Measurements from ENCODE around the gene GPR137B.
A peak's percentile ranks its signal among the peaks of the same experiment; 100 is the strongest.
"Not testable (repeated sequence)": the region's sequence is repeated elsewhere in the genome, so short reads cannot be mapped to it uniquely, and the experiment has no call there.

The GPR137B gene

DNA sequence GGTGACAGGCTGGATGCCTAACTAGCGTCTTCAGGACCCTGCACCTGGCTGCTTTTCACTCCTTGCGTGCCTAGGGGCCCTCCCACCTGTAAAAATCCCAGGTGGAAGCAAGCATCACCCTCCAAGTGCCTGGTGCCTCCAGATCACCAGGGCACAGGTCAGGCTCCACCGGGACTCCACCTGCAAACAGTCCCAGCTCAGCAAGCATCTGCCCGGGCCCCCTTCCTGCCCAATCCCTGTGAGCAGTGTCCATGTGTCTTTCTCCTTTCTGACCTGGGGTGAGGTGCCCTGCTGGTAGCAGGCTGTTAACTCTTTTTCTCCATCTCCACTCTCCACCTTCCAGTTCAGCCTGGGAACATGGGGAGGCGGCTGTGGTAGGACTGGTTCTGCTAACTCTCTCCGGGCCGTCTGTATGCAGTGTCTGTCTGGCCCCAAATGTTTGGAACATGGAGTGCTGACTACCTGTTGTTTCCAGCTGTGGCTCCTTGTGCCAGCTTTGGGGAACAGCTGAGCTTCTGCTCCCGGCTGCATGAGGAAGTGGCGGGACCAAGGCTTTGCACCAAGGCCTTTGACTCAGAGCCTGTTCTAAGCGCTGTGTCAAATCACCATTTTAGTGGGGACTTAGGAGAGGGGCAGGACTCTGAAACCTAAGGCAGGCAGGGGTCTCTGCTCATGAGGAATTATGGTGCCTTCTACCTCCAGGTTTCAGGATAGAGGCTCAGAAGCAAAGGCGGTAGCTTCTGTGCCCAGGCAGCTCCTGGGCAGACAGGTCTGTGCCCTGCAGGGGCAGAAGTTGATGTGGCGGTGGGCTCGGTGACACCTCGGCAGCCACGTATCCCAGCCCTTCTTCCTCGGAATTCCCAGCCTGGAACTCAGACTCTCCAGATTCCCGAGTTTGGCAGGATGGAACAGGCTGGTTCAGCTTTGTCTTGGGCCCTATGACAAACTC is 5.5 kb downstream of the GPR137B start:
- no peak for DNase-seq

DNA sequence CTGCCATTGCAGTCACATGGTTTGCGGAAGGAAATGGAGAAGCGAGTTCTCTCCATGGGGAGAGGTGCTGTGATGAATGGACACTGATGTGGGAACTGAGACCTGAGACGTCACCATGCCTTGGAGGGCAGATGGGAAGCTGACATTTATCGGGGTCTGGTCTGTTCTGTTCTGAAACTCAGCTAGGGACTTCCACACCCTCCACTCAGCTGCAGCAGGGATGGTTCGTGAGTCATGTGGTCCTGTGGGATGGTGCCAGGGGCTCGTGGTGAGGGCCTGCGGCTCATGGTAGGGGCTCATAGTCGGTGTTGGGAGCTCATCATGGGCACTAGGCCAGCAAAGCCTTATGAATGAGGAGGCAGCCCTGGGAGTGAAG is 6.1 kb downstream of the GPR137B start:
- DNase-seq, result no peak

DNA sequence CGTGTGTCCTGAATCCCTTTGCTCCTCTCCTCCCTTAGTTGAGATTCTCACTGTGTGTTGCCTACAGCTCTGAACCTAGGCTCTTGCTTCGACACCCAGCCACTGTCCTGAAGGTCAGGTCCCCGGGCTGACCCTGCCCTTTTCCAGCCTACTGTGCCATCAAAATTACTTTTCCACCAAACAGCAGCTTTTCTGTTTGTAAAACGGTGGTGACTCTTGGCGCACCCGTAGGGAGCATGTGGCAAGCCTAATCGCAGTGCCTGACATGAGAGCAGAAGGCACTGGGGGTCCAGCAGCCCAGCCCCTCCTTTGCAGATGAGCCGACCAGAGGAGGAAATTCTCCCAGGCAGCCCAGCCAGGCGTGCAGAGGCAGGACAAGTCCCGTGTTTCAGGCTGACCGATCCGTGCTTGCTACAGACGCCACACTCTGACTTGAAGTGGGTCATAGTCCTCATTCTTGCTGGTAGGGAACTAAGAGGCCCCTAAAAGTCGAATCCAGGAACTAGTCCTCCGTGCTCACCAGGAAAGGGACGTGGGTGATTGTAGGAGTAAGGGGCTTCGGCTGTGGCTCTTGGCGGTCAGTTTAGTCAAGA is 6.8 kb downstream of the GPR137B start:
- DNase-seq, result no peak

DNA sequence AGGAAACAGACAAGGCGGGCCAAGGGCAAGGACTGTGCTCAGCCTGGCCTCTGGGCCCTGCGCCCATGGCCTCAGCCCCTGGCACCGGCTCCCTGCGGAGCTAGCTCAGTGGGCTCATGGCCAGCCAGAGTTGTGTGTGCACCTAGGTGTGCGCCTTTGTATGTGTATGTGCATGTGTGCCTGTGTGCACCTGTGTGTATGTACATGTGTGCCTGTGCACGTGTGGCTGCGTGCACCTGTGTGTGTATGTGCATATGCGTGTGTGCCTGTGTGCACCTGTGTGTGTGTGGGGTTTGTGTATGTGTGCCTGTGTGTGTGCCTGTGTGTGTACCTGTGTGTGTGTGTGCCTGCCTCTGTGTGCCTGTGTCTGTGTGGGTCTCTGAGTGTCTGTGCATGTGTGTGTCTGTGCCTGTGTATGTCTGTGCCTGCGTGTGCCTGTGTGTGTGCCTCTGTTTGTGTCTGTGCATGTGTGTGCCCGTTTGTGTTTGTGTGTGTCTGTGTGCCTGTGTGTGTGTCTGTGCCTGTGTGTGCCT is 7.4 kb downstream of the GPR137B start:
- DNase-seq, result no peak

DNA sequence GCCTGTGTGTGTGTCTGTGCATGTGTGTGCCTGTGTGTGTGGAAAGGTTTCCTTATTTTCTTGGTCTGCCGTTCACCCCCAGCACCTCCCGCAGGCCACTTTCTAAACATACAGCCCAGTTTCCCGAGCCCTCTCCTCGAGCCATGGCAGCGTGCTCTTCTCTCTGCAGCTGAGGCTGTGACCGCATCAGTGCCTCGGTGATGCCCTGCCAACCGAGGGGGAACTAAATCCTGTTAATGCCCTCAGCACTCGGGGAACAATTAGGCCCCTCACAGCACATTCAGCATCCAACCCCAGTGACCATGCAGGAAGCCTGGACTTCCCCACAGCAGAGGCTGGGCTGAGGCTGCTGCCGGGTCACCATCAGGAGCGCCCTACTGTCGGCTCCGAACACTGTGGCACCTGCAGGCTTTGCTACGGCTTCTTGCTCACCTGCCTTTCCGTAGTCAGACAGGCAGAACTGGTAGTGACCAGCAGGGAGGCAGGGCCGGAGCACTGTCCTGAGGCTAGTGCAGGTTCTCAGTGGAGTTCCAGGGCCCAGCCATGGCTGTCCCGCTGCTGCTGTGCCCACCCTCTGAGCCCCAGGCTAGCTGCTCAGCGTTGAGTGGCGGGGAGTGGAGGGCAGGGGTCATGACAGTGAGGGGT is 8.1 kb downstream of the GPR137B start:
- DNase-seq, result no peak

DNA sequence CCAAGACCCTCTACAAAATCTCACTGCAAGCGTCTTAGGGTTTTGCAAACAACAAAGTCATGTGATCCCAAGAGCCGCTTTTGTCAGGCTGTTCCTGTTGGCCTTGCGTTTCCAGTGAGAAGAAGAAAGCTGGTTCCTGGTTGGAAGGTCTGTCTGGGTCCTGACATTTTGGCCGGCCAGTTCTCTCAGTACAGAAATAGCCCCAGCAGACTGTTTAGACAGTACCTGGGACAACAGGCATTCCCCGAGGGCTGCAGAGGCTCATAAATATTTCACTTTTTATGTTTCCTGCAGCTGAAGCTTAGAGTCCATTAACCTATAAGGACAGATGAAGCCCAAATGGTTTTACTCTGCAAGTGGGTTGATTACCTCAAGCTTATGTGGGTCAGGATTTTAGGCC is 8.6 kb downstream of the GPR137B start:
- DNase-seq, result no peak

DNA sequence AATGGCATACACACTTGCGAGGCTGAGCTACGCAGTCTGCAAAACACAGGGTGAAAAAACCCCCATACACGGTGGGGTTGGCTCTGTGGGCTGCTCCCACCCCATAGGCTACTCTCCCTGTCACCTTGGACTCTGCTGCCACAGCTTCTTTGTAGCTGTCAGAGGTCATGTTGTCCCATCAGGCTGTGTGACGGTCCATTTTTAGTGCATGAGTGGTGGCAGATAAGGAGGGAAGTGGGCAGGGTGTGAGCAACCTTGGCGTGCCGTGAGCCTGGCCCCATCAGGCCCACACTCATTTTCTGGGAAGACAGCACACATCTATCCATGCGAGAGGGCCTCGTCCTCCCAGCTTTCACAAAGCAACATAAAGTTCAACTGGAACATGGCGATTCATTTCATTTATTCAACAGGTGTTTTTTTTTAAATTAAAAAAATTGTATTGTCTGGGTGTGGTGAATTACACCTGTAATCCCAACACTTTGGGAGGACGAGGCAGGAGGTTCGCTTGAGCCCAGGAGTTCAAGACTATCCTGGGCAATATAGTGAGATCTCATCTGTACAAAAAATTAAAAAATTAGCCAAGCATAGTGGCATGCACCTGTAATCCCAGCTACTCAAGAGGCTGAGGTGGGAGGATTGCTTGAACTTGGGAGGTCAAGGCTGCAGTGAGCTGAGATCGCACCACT is 9.5 kb downstream of the GPR137B start:
- DNase-seq, result no peak

DNA sequence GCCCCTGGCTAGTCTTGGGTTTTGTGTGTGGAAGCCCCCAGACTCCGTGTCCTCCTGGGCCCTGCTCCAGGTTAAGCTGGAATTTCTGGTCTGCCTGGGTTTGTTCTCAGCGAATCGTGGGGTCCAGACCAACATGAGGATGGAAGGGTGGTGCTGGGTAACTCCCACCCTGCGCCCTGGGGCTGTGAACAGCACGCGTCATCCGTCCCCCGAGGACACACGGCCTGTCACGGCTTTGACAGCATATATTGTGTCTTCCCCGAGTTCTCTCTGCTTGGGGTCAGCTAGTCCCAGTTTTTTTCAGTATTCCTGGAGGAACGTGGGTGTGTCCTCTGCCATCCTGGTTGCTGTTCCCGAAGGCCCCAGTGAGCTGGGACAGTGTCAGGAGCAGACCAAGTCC is 11.8 kb downstream of the GPR137B start:
- no peak for DNase-seq

DNA sequence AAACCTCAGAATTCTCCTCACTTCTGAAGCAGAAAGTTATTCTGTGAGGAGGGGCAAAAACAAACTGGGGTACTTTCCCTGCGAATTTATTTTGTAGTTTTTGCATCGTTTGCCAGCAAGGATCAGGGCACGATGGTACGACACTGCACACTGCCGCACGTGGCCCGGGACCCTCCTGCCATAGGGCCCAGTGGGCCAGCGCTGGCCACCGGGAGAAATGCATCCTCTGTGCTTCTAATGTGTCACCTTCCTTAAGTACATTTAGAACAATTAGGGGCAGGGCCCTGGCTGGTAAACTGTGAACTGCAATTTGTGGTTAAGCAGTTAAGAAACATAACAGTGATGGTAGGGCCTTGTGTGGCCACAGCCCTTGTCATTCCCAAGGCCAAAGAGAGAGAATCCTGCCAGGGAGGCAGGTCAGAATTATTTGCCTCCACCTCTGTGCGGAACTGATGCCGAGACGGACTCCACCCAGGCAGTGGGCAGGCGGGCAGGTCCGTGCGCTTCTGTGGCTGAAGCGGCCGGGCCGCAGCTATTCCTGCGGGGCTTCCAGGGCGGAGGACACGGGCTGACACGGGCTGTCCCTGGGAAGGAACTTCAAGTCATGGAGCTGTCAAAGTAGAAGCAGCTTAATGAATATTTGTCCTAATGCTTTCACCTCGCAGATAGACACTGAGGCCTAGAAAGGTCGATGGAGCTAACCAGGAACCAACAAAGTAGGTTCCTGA is 12.5 kb downstream of the GPR137B start:
- peak in 1 of 2 experiments; percentile 4 for DNase-seq

DNA sequence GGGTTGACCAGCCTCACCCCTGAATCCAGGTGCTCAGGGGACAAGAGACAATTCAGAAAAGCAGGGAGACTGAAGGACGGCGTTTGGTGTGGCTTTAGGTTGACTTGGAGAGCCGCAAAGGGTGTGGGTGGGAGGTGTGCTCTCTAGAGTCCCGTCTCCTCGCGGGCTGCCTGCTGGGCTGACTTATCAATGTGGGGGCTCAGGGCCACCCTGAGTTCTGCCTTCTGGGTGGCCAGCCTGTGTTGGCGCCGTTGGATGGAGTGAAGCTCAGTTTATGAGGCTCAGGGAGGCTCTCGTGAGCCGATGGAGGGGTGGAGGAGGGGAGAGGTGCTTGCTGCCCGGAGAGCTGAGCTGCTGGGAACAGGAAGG is 13.0 kb downstream of the GPR137B start:
- DNase-seq, result no peak

DNA sequence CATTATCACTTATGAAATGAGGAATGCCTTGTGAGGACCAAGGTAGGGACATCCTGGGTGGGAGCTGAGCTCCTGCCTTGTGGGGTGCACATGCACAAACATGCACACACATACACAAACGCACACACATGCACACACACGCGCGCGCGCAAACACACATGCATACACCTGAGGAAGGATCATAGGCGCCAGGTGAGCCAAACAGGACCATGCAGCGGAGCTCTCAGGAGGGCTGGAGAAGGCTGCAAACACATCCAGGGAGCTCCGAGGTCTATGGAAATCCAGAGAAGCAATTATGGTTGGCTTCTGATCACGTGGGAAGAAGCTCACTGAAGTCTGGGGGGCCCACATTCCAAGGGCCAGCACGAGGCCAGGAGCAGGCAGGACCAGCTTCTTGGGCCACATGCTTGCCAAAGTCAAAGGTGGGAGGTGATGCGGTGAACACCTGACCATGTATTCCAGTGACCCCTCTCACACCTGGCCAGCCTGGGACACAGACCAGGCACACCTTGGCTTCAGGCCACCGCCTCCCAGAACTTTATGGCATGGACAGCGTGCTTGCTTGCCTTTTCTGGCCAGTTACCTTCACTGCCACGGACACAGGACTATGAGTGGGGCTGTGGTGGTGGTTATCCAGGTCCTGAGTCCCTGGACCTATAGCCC is 13.6 kb downstream of the GPR137B start:
- DNase-seq, result no peak

DNA sequence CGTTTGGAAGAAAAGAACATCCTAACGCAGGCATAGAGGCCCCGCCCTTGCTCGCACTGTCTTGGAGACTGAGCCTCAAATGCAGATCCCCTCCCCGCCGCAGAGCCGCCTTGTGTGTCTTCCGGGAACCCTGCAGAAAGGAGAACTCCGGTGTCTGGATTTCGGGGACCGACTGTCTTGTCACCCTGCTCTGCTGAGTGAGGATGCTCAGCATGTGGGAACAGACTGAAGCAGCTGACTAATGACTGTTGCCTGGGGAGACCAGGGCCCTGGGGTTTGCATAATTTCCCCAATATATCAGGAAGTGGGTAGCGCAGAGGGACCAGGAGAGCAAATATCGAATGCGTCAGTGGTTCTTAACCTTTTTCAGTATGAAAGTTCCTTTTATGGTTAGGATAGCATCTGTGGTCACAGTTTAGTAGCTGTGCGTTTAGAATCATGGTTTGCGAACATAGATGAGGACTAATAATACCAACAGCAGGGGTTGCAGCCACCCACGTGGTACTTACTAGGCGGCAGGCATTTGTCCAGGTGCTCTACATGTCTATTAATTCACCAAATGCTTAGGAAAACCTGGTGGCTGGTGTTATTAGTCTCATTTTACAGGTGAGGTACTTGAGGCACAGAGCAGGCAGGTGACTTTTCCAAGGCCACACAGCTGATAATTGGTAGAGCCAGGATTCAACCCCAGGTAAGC is 14.3 kb downstream of the GPR137B start:
- DNase-seq, result peak; percentile 87

DNA sequence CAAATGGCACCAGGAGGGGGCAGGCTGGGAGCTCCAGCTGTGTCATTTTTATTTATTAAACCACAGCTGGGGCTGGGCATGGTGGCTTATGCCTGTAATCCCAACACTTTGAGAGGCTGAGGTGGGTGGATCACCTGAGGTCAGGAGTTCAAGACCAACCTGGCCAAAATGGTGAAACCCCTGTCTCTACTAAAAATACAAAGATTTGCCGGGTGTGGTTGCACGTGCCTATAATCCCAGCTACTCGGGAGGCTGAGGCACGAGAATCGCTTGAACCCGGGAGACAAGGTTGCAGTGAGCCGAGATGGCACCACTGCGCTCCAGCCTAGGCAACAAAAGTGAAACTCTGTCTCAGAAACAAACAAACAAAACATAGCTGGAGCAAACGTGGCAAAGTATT is 15.7 kb downstream of the GPR137B start:
- DNase-seq, result not testable (repeated sequence)

DNA sequence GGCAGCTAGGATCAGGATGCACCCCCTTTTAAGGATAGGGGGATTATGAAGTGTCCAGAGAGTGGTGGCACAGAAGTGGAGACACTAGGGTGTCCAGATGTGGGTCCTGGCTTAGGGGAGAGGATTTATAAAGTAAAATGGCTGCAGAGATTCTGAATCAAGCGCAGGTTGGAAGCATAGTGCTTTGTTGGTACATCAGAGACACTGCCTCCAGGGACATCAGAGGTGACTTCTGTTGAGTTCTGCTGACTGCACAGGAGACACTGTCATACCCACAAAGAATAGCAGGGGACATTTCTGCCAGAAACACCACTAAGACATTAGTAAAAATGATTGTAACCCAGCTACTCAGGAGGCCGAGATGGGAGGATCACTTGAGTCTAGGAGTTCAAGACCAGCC is 16.4 kb downstream of the GPR137B start:
- DNase-seq, result no peak

DNA sequence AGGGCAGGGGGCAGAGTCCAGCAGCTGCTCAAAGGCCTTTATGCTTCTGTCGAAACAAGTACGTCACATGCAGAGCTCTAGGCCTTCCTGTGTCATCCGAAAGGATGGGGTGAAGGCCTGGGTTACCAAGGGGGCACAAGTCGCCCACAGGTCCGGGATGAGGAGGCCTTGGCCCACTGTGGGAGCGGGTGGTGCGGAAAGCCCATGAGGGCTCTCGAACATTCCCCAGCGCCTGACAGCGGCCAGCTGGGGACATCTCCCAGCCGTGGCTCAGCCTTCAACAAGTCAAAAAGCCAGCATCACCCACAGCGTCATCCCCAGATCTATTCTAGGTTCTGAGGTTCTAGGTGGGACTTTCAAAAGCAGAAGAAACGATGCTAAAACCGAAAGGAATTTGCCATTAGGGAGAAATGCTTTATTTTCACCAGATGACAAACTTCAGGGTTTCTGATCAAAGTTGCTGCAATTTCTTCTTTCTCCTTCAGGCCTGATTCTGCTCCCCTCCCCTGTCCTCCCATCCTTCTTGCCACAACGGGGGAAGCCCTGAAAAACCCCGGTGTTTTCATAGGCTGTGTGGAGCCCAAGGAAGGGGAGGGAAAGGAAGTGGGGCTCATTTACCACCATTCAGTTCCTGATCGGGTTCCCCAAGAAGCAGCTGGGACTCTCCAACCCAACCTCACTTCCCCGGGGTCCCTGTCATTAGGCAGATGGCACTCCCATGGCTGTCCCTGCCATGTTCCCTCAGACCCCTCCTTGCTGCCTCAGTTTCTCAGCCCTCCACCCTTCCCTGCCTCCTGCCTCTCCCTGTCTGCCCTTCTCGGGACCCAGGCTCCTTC is 17.6 kb downstream of the GPR137B start:
- DNase-seq, result no peak

DNA sequence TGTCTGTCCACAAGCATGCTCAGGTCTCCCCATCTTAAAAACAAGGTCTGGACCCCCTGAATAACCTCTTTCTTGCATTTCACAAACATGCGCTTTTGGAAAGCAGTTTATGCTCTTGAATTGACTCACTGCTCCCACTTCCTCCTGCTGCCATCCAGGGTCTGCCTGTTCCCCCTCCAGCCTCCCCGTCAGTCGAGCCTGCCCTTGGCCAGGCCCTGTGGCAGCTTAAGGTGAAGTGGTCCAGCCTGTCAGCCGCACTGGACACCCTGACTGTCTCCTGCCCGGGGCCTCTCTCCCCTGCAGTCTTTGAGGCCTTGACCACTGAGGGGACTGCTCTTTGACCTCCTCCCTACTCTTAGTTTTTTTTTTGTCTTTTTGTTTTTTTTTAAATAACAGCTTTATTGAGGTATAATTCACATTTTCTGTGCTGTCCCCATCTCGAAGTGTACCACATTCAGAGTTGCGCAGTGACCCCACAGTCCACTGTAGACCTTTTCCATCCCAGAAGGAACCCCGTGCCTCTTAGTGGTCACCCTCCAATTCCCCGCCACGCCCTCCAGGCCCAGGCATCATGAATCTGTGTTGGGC is 18.3 kb downstream of the GPR137B start:
- no peak for DNase-seq

DNA sequence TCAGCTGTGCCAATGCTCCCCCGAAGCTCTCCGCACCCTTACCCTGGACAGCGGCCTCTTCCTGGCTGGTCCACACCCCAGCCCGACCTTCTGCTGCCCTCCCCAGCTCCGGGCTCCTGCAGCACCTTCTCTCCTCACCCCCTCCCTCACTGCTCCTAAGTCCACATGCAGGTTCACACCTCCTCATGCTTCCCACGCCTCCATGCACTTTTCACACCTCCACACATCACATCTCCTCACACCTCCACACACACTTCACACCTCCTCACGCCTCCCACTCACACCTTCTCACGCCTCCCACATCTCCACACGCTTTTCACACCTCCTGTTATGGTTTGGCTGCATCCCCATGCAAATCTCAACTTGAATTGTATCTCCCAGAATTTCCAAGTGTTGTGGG is 18.9 kb downstream of the GPR137B start:
- no peak for DNase-seq

DNA sequence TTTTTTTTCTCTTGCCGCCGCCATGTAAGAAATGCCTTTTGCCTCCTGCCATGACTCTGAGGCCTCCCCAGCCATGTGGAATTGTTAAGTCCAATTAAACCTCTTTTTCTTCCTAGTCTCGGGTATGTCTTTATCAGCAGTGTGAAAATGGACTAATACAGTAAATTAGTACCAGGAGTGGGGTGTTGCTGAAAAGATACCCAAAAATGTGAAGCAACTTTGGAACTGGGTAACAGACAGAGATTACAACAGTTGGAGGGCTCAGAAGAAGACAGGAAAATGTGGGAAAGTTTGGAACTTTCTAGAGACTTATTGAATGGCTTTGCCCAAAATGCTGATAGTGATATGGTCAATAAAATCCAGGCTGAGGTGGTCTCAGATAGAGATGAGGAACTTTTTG is 19.4 kb downstream of the GPR137B start:
- DNase-seq, result not testable (repeated sequence)

DNA sequence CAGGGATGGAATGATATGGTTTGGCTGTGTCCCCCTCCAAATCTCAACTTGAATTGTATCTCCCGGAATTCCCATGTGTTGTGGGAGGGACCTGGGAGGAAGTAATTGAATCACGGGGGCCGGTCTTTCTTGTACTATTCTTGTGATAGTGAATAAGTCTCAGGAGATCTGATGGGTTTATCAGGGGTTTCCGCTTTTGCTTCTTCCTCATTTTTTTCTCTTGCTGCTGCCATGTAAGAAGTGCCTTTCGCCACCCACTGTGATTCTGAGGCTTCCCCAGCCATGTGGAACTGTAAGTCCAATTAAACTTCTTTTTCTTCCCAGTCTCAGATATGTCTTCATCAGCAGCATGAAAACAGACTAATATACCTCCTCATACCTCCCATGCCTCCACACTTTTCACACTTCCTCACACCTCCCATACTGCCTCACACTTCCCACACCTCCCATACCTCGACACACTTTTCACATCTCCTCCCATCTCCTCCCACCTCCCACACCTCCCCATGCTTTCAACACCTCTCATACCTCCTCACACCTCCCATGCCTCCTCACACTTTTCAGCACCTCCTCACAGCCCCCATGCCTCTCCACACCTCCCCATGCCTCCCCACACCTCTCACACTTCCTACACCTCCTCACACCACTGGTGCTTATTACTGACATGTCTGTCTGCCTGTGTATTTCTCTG is 21.3 kb downstream of the GPR137B start:
- no peak for DNase-seq

All from AML-193 (cell line).